ENCODE results near the gene KREMEN2. TPM values are rescaled to one million over a fixed set of nuclear protein-coding genes. Genes with fewer than 3 reads are reported as not detected.
"Not testable (repeated sequence)": the region's sequence is repeated elsewhere in the genome, so short reads cannot be mapped to it uniquely, and the experiment has no call there.

KREMEN2 gene
- total RNA-seq, 2 experiments from 2014 or later: 0.08 TPM; not detected in 1

DNA sequence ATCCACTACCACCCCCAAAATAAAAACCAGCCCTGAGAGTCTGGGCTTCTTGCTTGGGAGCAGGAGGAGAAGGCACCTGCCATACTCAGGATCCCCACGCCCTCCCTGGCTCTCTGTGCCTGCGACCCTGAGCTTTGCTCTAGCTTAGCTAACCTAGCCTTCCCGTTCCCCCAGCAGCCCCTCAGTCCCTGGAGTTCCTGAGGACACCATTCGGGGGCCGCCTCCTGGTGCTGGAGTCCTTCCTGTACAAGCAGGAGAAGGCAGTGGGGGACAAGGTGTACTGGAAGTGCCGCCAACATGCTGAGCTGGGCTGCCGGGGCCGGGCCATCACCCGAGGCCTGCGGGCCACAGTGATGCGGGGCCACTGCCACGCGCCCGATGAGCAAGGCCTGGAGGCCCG, 33.8 kb upstream of the KREMEN2 start:
- Mint-ChIP-seq H3K27ac (no peak overlapping the region), H3K4me3 (no peak overlapping the region), H3K4me1 (peaks cover 18% of the 10 kb centered on the region), H3K27me3 (no peaks in the 10 kb centered on the region), H3K36me3 (ENCODE audit: low read depth) (peaks cover 11% of the 10 kb centered on the region), H3K9me3 (no peaks in the 10 kb centered on the region)
- DNase-seq: no peak
- ChIA-PET POLR2A (no interaction called here), CTCF (interaction anchor here (0.8 to 1.4 kb wide), 2 partner anchors 10 to 62 kb away, joined by 4 to 5 read pairs; no protein-coding TSS in a partner anchor)

DNA sequence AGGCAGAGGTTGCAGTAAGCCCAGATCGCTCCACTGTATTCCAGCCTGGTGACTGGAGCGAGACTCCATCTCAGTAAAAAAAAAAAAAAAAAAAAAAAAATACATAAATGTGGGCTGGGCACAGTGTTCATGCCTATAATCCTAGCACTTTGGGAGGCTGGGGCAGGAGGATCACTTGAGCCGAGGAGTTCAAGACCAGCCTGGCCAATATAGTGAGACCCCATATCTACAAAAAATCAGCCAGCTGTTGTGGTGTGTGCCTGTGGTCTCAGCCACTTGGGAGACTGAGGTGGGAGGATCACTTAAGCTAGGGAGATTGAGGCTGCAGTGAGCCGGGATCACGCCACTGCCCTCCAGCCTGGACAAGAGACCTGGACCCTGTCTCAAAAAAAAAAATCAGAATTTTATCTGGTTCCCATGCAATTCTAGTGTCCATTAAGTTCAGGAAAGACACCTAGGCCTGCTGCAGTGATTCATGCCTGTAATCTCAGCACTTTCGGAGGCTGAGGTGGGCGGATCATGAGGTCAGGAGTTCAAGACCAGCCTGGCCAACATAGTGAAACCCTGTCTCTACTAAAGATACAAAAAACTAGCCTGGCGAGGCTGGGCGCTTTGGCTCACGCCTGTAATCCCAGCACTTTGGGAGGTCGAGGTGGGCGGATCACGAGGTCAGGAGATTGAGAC, 32.7 kb upstream of the KREMEN2 start:
- H3K27ac Mint-ChIP-seq, H3K27me3 Mint-ChIP-seq, H3K9me3 Mint-ChIP-seq, DNase-seq, POLR2A ChIA-PET, H3K4me3 Mint-ChIP-seq: not testable (repeated sequence)
- Mint-ChIP-seq H3K4me1 (peaks cover 20% of the 10 kb centered on the region), H3K36me3 (ENCODE audit: low read depth) (peaks cover 17% of the 10 kb centered on the region)
- CTCF ChIA-PET: interaction anchor here (0.6 to 1.2 kb wide), 4 partner anchors 8 to 140 kb away, joined by 3 to 4 read pairs (median 4); no protein-coding TSS in a partner anchor

DNA sequence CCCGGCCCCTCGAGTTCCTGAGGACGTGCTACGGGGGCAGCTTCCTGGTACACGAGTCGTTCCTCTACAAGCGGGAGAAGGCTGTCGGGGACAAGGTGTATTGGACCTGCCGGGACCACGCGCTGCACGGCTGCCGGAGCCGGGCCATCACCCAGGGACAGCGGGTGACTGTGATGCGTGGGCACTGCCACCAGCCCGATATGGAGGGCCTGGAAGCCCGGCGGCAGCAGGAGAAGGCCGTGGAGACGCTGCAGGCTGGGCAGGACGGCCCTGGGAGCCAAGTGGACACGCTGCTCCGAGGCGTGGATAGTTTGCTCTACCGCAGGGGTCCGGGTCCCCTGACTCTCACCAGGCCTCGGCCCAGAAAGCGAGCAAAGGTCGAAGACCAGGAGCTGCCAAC, 30.9 kb upstream of the KREMEN2 start:
- H3K27ac Mint-ChIP-seq: no peak overlapping the region
- H3K4me3 Mint-ChIP-seq: no peak overlapping the region
- H3K27me3 Mint-ChIP-seq: no peaks in the 10 kb centered on the region
- H3K36me3 Mint-ChIP-seq (ENCODE audit: low read depth): peaks cover 20% of the 10 kb centered on the region
- no peak for DNase-seq
- POLR2A ChIA-PET: no interaction called here
- CTCF ChIA-PET: no interaction called here
- no peaks in the 10 kb centered on the region for H3K9me3 Mint-ChIP-seq
- H3K4me1 Mint-ChIP-seq: peaks cover 7% of the 10 kb centered on the region

DNA sequence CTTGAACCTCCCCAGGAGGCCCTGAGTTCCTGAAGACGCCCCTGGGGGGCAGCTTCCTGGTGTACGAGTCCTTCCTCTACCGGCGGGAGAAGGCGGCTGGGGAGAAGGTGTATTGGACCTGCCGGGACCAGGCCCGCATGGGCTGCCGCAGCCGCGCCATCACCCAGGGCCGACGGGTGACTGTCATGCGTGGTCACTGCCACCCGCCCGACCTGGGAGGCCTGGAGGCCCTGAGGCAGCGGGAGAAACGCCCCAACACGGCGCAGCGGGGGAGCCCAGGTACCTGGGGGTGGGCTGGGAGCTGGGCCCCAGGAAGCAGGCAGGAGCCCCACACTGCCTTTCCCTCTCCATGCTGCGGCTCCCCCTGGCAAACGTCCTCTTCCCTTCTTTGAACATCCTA, 30.4 kb upstream of the KREMEN2 start:
- Mint-ChIP-seq H3K9me3 (no peaks in the 10 kb centered on the region), H3K27ac (no peak overlapping the region), H3K36me3 (ENCODE audit: low read depth) (peaks cover 22% of the 10 kb centered on the region), H3K4me3 (no peak overlapping the region), H3K27me3 (no peaks in the 10 kb centered on the region), H3K4me1 (peaks cover 7% of the 10 kb centered on the region)
- CTCF ChIA-PET: no interaction called here
- POLR2A ChIA-PET: no interaction called here
- DNase-seq: no peak

DNA sequence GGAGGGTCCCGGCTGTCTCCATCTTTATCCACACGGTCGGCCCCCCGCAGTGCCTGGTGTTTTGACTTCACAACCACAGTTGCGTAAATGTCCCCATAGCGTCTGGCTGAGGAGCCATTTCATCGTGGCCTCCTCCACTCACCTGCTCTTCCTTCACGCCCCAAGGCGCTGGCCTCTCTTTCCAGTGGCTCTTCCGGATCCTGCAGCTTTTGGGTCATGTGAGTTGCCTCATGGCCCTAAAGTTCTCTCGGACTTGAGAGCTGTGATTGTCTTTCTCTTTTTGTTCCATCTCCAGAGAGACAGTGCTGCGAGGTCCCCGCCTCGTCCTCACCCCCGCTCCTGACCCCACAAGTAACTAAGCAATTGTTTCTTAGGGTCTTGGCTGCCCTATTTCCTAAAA, 29.6 kb upstream of the KREMEN2 start:
- peaks cover 7% of the 10 kb centered on the region for H3K4me1 Mint-ChIP-seq
- H3K4me3 Mint-ChIP-seq: no peak overlapping the region
- no peak overlapping the region for H3K27ac Mint-ChIP-seq
- ChIA-PET POLR2A (no interaction called here), CTCF (interaction anchor here (1.4 kb wide), 1 partner anchor 66 kb away, joined by 3 read pairs; no protein-coding TSS in a partner anchor)
- no peaks in the 10 kb centered on the region for H3K27me3 Mint-ChIP-seq
- H3K36me3 Mint-ChIP-seq (ENCODE audit: low read depth): peaks cover 23% of the 10 kb centered on the region
- no peaks in the 10 kb centered on the region for H3K9me3 Mint-ChIP-seq
- DNase-seq: no peak

DNA sequence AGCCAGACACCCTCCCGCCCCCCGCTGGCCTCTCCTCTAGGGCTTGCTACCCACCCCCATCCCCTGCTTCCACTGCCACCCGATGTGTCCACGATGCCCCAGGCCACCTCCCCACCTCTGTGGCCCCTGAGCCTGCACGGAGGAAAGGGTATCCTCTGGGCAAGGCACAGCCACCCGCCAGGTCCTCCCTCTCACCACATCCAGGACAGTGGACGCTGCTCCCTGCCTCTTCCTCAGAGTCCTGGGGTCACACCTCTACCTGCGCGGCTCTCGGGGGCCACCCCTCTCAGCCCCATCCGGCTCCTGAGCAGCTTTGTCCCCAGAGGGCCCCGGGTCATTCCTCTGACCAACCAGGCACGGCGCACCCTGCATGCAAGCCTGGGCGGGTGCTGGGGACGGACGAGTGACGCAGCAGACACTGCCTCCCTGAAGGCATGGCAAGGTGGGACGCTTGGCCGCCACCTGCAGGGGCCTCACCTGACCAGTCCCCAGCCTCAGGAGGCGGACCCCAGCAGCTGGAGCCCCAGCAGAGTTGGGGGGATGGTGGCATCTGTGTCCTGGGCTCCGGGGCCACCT, 27.6 kb upstream of the KREMEN2 start:
- Mint-ChIP-seq H3K27me3 (no peaks in the 10 kb centered on the region), H3K36me3 (ENCODE audit: low read depth) (peaks cover 34% of the 10 kb centered on the region), H3K9me3 (no peaks in the 10 kb centered on the region), H3K4me3 (no peak overlapping the region), H3K27ac (no peak overlapping the region), H3K4me1 (peaks cover 7% of the 10 kb centered on the region)
- DNase-seq: no peak
- ChIA-PET POLR2A (no interaction called here), CTCF (interaction anchor here (1.3 kb wide), 1 partner anchor 144 kb away, joined by 3 read pairs; no protein-coding TSS in a partner anchor)

DNA sequence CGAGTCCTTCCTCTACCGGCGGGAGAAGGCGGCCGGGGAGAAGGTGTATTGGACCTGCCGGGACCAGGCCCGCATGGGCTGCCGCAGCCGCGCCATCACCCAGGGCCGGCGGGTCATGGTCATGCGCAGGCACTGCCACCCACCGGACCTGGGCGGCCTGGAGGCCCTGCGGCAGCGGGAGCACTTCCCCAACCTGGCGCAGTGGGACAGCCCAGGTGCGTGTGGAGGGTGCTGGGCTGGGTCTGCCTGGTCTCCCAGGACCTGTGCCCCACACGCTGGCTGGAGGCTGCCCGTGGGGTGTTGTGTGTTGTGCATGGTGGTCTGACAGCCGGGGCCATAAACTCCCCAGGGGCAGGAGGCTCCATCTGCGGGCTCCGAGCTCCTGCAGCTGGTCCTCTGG, 26.9 kb upstream of the KREMEN2 start:
- H3K4me3 Mint-ChIP-seq: no peak overlapping the region
- CTCF ChIA-PET: interaction anchor here (0.6 kb wide), 1 partner anchor 22 kb away, joined by 3 read pairs; no protein-coding TSS in a partner anchor

DNA sequence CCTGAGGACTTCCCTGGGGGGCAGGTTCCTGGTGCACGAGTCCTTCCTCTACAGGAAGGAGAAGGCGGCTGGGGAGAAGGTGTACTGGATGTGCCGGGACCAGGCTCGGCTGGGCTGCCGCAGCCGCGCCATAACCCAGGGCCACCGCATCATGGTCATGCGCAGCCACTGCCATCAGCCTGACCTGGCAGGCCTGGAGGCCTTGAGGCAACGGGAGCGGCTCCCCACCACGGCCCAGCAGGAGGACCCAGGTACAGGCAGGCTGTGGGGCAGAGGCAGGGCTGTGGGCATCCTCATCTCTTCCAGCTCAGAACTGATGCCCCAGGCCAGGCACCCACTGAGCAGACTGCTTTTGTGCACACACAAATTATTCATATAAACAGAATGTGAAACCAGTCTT, 25.9 kb upstream of the KREMEN2 start:
- H3K4me1 Mint-ChIP-seq: peaks cover 7% of the 10 kb centered on the region
- no peak for DNase-seq
- POLR2A ChIA-PET: no interaction called here
- no peaks in the 10 kb centered on the region for H3K9me3 Mint-ChIP-seq
- no peaks in the 10 kb centered on the region for H3K27me3 Mint-ChIP-seq
- H3K27ac Mint-ChIP-seq: no peak overlapping the region
- CTCF ChIA-PET: interaction anchor here (1.8 kb wide), 1 partner anchor 11 kb away, joined by 6 read pairs; no protein-coding TSS in a partner anchor
- H3K36me3 Mint-ChIP-seq (ENCODE audit: low read depth): peaks cover 33% of the 10 kb centered on the region
- H3K4me3 Mint-ChIP-seq: no peak overlapping the region

More for the DNA sequence above, 26.9 kb upstream of the KREMEN2 start:
- POLR2A ChIA-PET: no interaction called here
- H3K36me3 Mint-ChIP-seq (ENCODE audit: low read depth): peaks cover 34% of the 10 kb centered on the region
- H3K4me1 Mint-ChIP-seq: peaks cover 7% of the 10 kb centered on the region
- no peaks in the 10 kb centered on the region for H3K27me3 Mint-ChIP-seq
- H3K9me3 Mint-ChIP-seq: no peaks in the 10 kb centered on the region
- no peak for DNase-seq
- peak overlapping the region; percentile 41 for H3K27ac Mint-ChIP-seq

DNA sequence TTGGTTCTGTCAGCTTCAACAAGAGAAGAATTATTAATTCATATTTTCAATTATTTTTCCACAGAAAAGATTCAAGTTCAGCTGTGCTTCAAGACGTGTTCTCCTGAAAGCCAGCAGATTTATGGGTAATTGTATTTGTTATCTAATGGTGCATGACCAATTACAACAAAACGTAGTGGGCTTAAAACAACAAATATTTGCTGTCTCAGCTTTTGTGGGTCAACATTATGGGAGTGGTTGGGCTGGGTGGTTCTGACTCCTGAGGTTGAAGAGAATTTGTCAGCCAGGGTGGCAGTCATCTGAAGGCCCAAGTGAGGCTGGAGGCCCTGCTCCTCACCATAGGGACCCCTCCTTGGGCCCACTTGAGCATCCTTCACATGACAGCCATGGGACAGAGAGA, 24.1 kb upstream of the KREMEN2 start:
- H3K9me3 Mint-ChIP-seq: no peaks in the 10 kb centered on the region
- peaks cover 29% of the 10 kb centered on the region for H3K36me3 Mint-ChIP-seq (ENCODE audit: low read depth)
- no peaks in the 10 kb centered on the region for H3K27me3 Mint-ChIP-seq
- DNase-seq: no peak
- CTCF ChIA-PET: interaction anchor here (0.8 to 1.8 kb wide), 4 partner anchors 13 to 98 kb away, joined by 3 to 6 read pairs (median 3); partner anchors contain the start of gene PKMYT1
- no peak overlapping the region for H3K27ac Mint-ChIP-seq
- peaks cover 7% of the 10 kb centered on the region for H3K4me1 Mint-ChIP-seq
- H3K4me3 Mint-ChIP-seq: no peak overlapping the region
- POLR2A ChIA-PET: no interaction called here

DNA sequence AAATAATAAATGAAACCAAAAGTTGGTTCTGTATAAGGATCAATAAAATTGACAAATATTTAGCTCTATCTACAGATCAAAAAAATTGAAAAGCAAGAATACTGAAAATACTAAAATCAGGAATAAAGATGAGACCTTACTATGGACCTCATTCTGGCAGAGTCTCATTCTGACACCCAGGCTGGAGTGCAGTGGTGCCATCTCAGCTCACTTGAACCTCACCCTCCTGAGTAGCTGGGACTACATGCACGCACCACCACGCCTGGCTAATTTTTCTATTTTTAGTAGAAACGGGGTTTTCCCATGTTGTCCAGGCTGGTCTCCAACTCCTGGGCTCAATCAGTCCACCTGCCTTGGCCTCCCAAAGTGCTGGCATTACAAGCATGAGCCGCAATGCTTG, 22.0 kb upstream of the KREMEN2 start:
- ChIA-PET CTCF (interaction anchor here (0.6 to 1.4 kb wide), 3 partner anchors 15 to 221 kb away, joined by 3 to 4 read pairs (median 3); no protein-coding TSS in a partner anchor), POLR2A (no interaction called here)
- Mint-ChIP-seq H3K9me3 (no peaks in the 10 kb centered on the region), H3K27ac (no peak overlapping the region), H3K27me3 (no peaks in the 10 kb centered on the region), H3K4me3 (no peak overlapping the region), H3K4me1 (no peaks in the 10 kb centered on the region), H3K36me3 (ENCODE audit: low read depth) (peaks cover 23% of the 10 kb centered on the region)
- no peak for DNase-seq

DNA sequence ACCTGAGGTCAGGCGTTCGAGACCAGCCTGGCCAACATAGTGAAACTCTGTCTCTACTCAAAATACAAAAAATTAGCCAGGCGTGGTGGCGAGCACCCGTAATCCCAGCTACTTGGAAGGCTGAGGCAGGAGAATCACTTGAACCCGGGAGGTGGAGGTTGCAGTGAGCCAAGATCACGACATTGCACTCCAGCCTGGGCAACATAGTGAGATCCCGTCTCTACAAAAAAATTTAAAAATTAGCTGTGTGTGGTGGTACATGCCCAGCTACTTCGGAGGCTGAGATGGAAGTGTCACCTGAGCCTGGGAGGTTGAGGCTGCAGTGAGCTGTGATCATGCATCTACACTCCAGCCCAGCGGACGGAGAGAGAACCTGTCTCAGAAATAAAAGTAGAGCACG, 20.4 kb upstream of the KREMEN2 start:
- CTCF ChIA-PET: interaction anchor here (0.7 to 2.1 kb wide), 3 partner anchors 17 to 205 kb away, joined by 3 to 8 read pairs (median 4); no protein-coding TSS in a partner anchor
- DNase-seq, H3K9me3 Mint-ChIP-seq, H3K4me1 Mint-ChIP-seq, H3K4me3 Mint-ChIP-seq, H3K27ac Mint-ChIP-seq, POLR2A ChIA-PET, H3K27me3 Mint-ChIP-seq: not testable (repeated sequence)
- peaks cover 19% of the 10 kb centered on the region for H3K36me3 Mint-ChIP-seq (ENCODE audit: low read depth)

DNA sequence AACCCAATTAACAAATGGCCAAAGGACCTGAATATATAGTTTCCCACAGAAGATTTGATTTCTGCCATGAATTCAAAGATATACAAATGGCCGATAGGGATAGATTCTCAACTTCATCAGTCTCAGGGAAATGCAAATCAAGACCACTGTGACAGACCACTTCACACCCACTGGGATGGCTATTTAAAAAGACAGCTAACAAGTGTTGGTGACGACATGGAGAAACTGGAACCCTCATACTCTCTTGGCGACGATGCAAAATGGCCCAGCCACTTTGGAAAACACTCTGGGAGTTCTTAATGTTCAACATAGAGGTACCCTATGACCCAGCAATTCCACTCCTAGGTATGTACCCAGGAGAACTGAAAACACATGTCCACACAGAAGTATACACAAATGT, 17.4 kb upstream of the KREMEN2 start:
- no peak overlapping the region for H3K27ac Mint-ChIP-seq
- POLR2A ChIA-PET: no interaction called here
- no peak for DNase-seq
- no peaks in the 10 kb centered on the region for H3K4me1 Mint-ChIP-seq
- peaks cover 8% of the 10 kb centered on the region for H3K36me3 Mint-ChIP-seq (ENCODE audit: low read depth)
- no peaks in the 10 kb centered on the region for H3K27me3 Mint-ChIP-seq
- no peak overlapping the region for H3K4me3 Mint-ChIP-seq
- no peaks in the 10 kb centered on the region for H3K9me3 Mint-ChIP-seq
- CTCF ChIA-PET: no interaction called here

DNA sequence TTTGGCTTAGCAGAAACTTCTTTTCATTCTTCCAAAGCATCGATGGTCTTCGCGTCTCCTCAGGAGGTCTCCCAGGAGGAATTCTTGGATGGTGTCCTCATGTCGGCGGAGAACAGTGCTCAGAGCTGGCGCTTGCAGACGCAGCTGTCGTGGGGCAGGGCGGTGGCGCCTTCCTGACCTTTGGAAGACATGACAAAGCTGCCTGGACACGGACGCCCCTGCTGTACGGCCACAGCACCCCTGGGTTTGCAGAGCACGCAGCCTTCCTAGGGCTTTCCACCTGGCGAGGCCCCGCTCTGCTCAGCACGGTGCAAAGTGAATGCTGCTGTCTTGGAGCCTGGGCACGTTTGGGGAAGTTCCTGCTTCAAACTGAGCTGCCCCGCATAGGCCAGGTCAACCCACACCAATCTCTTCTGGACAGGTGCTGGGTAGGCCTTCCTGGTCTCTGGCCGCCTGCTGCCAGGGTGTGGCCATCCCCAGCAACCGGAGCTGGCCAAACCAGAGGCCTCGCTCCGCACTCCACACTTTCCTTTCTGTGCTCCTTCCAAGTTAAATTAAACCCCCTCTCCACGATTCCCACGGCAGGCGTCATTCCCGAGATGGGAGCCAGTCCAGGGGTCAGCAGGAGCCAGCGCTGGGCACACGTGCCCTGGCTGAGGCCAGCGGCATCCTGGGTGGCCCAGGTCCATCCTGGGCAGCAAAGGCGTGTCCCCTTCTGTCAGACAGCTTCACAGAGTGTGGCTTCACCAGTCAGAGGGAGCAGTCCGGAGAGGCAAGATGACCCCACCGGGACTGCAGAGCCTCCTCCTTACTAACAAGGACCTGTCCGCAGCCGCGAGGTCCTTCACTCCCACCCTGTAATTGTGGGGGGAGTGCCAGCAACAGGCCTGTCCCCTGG, 15.0 kb upstream of the KREMEN2 start:
- Mint-ChIP-seq H3K27me3 (no peaks in the 10 kb centered on the region), H3K9me3 (no peaks in the 10 kb centered on the region), H3K4me3 (no peak overlapping the region), H3K4me1 (no peaks in the 10 kb centered on the region), H3K27ac (no peak overlapping the region), H3K36me3 (ENCODE audit: low read depth) (peaks cover 4% of the 10 kb centered on the region)
- no peak for DNase-seq
- ChIA-PET CTCF (interaction anchor here (1.4 kb wide), 1 partner anchor 14 kb away, joined by 4 read pairs; no protein-coding TSS in a partner anchor), POLR2A (no interaction called here)
